GM04503 (cell line): ENCODE results near the gene MRC2.
"Not testable (repeated sequence)": the region's sequence is repeated elsewhere in the genome, so short reads cannot be mapped to it uniquely, and the experiment has no call there.

Experiments
- DNase-seq: peaks from one replicate; pipeline ENCODE4 v3.0.0-alpha.2; 2012; ENCODE audit warnings: low read depth

MRC2 gene

GRCh38 chr17:62612289-62612688 is 15.2 kb upstream of the MRC2 start:
- DNase-seq, result not testable (repeated sequence)

GRCh38 chr17:62613095-62613494 is 14.4 kb upstream of the MRC2 start:
- DNase-seq, result not testable (repeated sequence)

- peak; percentile 65 for DNase-seq
Measured at GRCh38 chr17:62614142-62614541, 13.3 kb upstream of the MRC2 start.

- no peak for DNase-seq
Measured at GRCh38 chr17:62615503-62615902, 12.0 kb upstream of the MRC2 start.

- DNase-seq, result no peak
Measured at GRCh38 chr17:62616993-62617893, 10.2 kb upstream of the MRC2 start.

- no peak for DNase-seq
Measured at GRCh38 chr17:62617894-62618472, 9.5 kb upstream of the MRC2 start.

- no peak for DNase-seq
Measured at GRCh38 chr17:62618647-62619416, 8.6 kb upstream of the MRC2 start.

- no peak for DNase-seq
Measured at GRCh38 chr17:62619417-62620155, 7.9 kb upstream of the MRC2 start.

GRCh38 chr17:62621223-62621622 is 6.2 kb upstream of the MRC2 start:
- DNase-seq, result no peak

- DNase-seq, result no peak
Measured at GRCh38 chr17:62625184-62625869, 2.1 kb upstream of the MRC2 start.

GRCh38 chr17:62625870-62626200 is 1.6 kb upstream of the MRC2 start:
- DNase-seq, result no peak

- no peak for DNase-seq
Measured at GRCh38 chr17:62626719-62627218, 701 bp upstream of the MRC2 start.

- no peak for DNase-seq
Measured at GRCh38 chr17:62627904-62628633, 599 bp downstream of the MRC2 start.

GRCh38 chr17:62628831-62629555 is 1.5 kb downstream of the MRC2 start:
- DNase-seq, result no peak

- no peak for DNase-seq
Measured at GRCh38 chr17:62629556-62630364, 2.3 kb downstream of the MRC2 start.

GRCh38 chr17:62630365-62631085 is 3.1 kb downstream of the MRC2 start:
- DNase-seq, result no peak

- DNase-seq, result no peak
Measured at GRCh38 chr17:62631086-62631935, 3.8 kb downstream of the MRC2 start.
